DND-41 (cell line): Measurements from ENCODE around the gene KCNK15.
"Not testable (repeated sequence)": the region's sequence is repeated elsewhere in the genome, so short reads cannot be mapped to it uniquely, and the experiment has no call there.

ENCODE experiments used
- CTCF ChIP-seq: IDR thresholded peaks from 2 replicates; pipeline ENCODE4 v1.5.1; 2012; ENCODE audit warnings: borderline replicate concordance, low read length, moderate library complexity, mild to moderate bottlenecking; ENCODE audit not compliant: poor library complexity, severe bottlenecking; ENCODE audit errors: extremely low read depth
- EZH2 ChIP-seq: IDR thresholded peaks from 3 replicates; pipeline ENCODE4 v1.6.1; 2012; ENCODE audit warnings: borderline replicate concordance, low read depth, mild to moderate bottlenecking, moderate library complexity, low read length, inconsistent platforms; ENCODE audit not compliant: severe bottlenecking

DNA sequence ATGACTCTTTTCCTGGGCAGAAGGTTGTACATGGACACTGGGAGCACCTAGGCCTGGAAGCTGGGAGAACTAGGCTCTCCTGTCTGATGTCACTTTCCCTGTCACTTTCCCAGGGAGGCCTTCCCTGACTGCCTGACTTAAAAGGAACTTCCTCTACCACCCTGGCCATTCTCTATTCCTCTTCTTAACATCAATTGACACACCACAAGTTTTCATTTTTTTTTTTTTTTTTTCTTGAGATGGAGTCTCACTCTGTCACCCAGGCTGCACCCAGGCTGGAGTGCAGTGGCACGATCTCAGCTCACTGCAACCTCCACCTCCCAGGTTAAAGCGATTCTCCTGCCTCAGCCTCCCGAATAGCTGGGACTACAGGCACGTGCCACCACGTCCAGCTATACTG is 48.6 kb upstream of the KCNK15 start:
- not testable (repeated sequence) for TF ChIP-seq EZH2, CTCF
